Type B pancreatic cell (in vitro differentiated cells): ENCODE measurements around the gene PLEKHA1. TPM values are rescaled to one million over a fixed set of nuclear protein-coding genes. Genes with fewer than 3 reads are reported as not detected.

Experiments used
- DNase-seq: peaks from one replicate; pipeline ENCODE4 v3.0.0; 2021; ENCODE audit warnings: mixed read lengths; ENCODE audit not compliant: unreplicated experiment; ENCODE audit errors: extremely low spot score
- H3K27ac Mint-ChIP-seq: 2 replicates; pipeline ENCODE4 v1.8.0; 2021; ENCODE audit warnings: mild to moderate bottlenecking, mixed read lengths
- H3K27me3 Mint-ChIP-seq: 2 replicates; pipeline ENCODE4 v1.8.0; 2021; ENCODE audit warnings: mixed read lengths
- H3K36me3 Mint-ChIP-seq: 2 replicates; pipeline ENCODE4 v1.8.0; 2021; ENCODE audit warnings: mixed read lengths
- H3K4me1 Mint-ChIP-seq: one replicate; pipeline ENCODE4 v1.8.0; 2021; ENCODE audit warnings: mixed read lengths; ENCODE audit not compliant: unreplicated experiment
- H3K4me3 Mint-ChIP-seq: 2 replicates; pipeline ENCODE4 v1.8.0; 2021; ENCODE audit warnings: mild to moderate bottlenecking, mixed read lengths
- H3K9me3 Mint-ChIP-seq: 2 replicates; pipeline ENCODE4 v1.8.0; 2021; ENCODE audit warnings: mixed read lengths
- CTCF ChIP-seq: fragments of 200-600 bp; sonication (generic); conservative IDR thresholded peaks from 2 replicates; pipeline ENCODE4 v1.5.0; 2021; ENCODE audit warnings: antibody characterized with exemption, mild to moderate bottlenecking
- total RNA-seq: library from RNA; stranded (reverse); gene quantifications from 2 replicates; pipeline ENCODE4 v1.2.1, GENCODE V29; 2021; ENCODE audit warnings: low replicate concordance

PLEKHA1 gene
- total RNA-seq, 1 donor from 2014 or later, result 38.2 TPM

GRCh38 chr10:122404576-122404975 is 30.1 kb downstream of the PLEKHA1 start:
- Mint-ChIP-seq H3K9me3 (no peaks in the 10 kb centered on the region), H3K4me3 (no peak overlapping the region), H3K27ac (no peak overlapping the region), H3K4me1 (no peaks in the 10 kb centered on the region), H3K36me3 (no peaks in the 10 kb centered on the region), H3K27me3 (no peaks in the 10 kb centered on the region)
- no peak for DNase-seq
- no peak for TF ChIP-seq CTCF

DNA sequence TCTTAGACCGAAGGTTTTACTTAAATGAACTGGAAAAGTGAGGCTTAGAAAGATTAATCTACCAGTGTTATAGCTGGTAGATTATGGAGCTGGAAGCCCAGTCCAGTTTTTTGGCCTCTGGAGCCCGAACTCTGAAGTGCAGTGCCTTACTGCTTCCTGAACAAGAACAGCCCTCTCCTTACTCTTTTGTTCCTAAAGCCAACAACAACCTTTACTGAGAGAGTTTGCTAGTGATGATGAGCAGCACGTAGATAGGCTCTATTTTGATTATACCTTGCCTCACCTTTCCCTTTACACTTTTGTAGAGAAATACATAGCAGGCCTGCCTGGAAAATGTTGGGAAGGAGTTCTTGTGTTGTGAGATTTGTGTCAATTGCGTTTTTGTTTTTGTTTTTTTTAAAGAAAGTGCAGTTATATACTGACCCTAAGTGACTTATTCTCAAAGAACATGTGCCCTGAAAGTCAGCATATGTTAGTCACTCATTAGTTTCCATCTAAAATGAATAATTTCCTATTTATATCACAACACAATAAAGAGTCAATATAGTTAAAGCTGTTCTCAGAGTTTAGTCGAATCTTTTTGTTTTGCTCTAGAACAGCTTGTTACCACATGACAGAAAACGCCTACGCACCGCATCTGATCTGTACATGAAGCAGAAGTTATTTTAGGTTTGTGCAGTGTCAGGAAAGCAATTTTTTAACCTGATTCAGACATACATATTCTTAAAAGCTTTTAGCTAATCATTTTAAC is 33.0 kb downstream of the PLEKHA1 start:
- DNase-seq, result no peak
- Mint-ChIP-seq H3K27ac (no peak overlapping the region), H3K27me3 (no peaks in the 10 kb centered on the region), H3K9me3 (no peaks in the 10 kb centered on the region), H3K4me3 (no peak overlapping the region), H3K4me1 (no peaks in the 10 kb centered on the region), H3K36me3 (no peaks in the 10 kb centered on the region)
- TF ChIP-seq CTCF, result no peak

DNA sequence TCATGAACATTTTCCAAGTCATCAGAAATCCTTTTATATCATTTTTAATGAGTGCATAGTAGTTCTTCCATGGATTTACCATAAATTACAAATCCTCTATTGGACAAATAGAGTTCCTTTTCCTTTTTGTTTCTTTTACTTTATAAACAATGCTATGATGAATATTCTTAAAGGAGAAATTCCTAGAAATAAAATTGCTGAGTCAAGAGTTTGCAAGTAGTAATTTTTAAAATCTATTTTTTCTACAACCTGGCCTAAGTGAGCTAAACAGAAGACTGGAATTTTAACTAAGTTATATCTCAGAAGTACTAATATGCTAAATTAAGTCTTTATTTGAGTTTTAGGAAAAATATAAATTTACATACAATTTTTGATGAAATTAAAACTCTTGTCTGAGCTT is 38.8 kb downstream of the PLEKHA1 start:
- Mint-ChIP-seq H3K9me3 (no peaks in the 10 kb centered on the region), H3K27me3 (no peaks in the 10 kb centered on the region), H3K4me1 (no peaks in the 10 kb centered on the region), H3K4me3 (no peak overlapping the region), H3K36me3 (peaks cover 11% of the 10 kb centered on the region), H3K27ac (no peak overlapping the region)
- TF ChIP-seq CTCF, result no peak
- no peak for DNase-seq

DNA sequence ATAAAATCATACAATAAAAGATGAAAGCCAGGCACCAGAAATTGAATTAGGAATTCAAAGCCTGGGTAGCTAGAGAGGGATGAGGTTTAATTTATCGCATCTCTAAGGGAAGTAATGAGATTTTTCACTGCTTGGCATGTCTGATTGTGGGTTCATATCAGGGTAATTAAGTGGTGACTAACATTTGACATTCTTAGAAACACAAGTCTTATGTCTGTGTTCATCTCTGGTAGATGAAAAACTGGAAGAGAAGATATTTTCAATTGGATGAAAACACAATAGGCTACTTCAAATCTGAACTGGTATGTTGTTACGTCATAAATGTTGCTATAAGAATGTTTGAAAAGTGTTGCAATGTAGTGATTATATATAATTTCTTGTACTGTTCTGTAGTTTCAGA is 43.2 kb downstream of the PLEKHA1 start:
- no peak overlapping the region for H3K4me3 Mint-ChIP-seq
- DNase-seq, result no peak
- peaks cover 24% of the 10 kb centered on the region for H3K36me3 Mint-ChIP-seq
- peaks cover 6% of the 10 kb centered on the region for H3K4me1 Mint-ChIP-seq
- no peak for TF ChIP-seq CTCF
- no peak overlapping the region for H3K27ac Mint-ChIP-seq
- H3K27me3 Mint-ChIP-seq, result no peaks in the 10 kb centered on the region
- no peaks in the 10 kb centered on the region for H3K9me3 Mint-ChIP-seq

DNA sequence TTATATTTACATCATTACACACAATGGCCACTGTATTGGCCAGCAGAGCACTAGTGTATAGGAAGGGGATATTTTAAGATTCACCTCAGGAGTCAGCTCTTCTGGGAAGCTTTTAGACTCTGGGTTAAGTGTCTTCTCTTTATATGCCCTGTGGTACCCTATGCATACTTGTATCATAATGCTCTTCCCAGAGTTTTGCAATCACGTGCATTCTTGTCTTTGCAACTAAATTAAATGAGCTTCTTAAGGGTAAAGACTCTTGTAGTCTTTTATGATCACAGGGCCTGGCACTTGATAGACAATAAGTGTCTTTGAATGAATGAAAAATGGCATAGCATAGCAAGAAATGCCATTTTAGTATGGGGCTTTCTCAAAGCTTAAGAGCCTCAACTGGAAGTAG is 44.5 kb downstream of the PLEKHA1 start:
- TF ChIP-seq CTCF, result no peak
- H3K4me3 Mint-ChIP-seq, result no peak overlapping the region
- no peak for DNase-seq
- H3K27ac Mint-ChIP-seq, result no peak overlapping the region
- no peaks in the 10 kb centered on the region for H3K9me3 Mint-ChIP-seq
- H3K36me3 Mint-ChIP-seq, result peaks cover 24% of the 10 kb centered on the region
- H3K4me1 Mint-ChIP-seq, result peaks cover 6% of the 10 kb centered on the region
- H3K27me3 Mint-ChIP-seq, result no peaks in the 10 kb centered on the region
